B cell (primary cell): ENCODE measurements around the gene HS6ST3. TPM values are rescaled to one million over a fixed set of nuclear protein-coding genes. Genes with fewer than 3 reads are reported as not detected.

ENCODE experiments used
- ATAC-seq: fragments of 200-7000 bp; cut with Tn5 transposase; one replicate; pipeline ENCODE4 v1.10.0; 2021; ENCODE audit warnings: low read depth, mild to moderate bottlenecking, moderate number of reproducible peaks, moderate library complexity
- CTCF ChIA-PET: fragments of 350-600 bp; sonication (Branson Sonifier 250); formaldehyde crosslinking; loops from one replicate; lab custom pipeline; 2021; ENCODE audit warnings: antibody characterized with exemption, inconsistent platforms; lab: Charles Lee
- POLR2A ChIA-PET: fragments of 350-600 bp; sonication (Branson Sonifier 250); formaldehyde crosslinking; loops from one replicate; lab custom pipeline; 2021; ENCODE audit warnings: antibody characterized with exemption; lab: Charles Lee
- DNase-seq: peaks from one replicate; pipeline ENCODE4 v3.0.0; 2013
- H2AFZ ChIP-seq: 2 replicates; pipeline ENCODE4 v1.6.1; 2012; ENCODE audit warnings: mild to moderate bottlenecking, low read depth, low read length; ENCODE audit not compliant: insufficient read depth, poor library complexity, severe bottlenecking
- H3K27ac ChIP-seq, 2 donors: 1 replicate in 1 of 2; 2 replicates in 1 of 2; pipeline ENCODE4 v1.5.1; 2012 to 2013; ENCODE audit warnings: low read length in 2 of 2, mild to moderate bottlenecking in 2 of 2, moderate library complexity in 1 of 2
- H3K27me3 ChIP-seq, 4 experiments: fragments of 200-600 bp in 1 of 4; sonication (generic) in 1 of 4; replicated peaks in 1 of 4; 1 replicate in 2 of 4; 2 replicates in 2 of 4; pipeline versions ENCODE4 v1.6.1 to v1.7.0; 2013 to 2016; ENCODE audit warnings: low read length in 3 of 4, mild to moderate bottlenecking in 2 of 4, mixed read lengths in 1 of 4, moderate library complexity in 1 of 4; ENCODE audit not compliant: insufficient read depth in 4 of 4, control insufficient read depth in 3 of 4; ENCODE audit errors: control extremely low read depth in 1 of 4
- H3K36me3 ChIP-seq, 2 experiments: replicated peaks in 1 of 2; 1 replicate in 1 of 2; 2 replicates in 1 of 2; pipeline versions ENCODE4 v1.6.1 to v1.7.1; 2013; ENCODE audit warnings: low read length in 1 of 2; ENCODE audit not compliant: insufficient read depth in 2 of 2, control insufficient read depth in 1 of 2; ENCODE audit errors: control extremely low read depth in 1 of 2, extremely low read depth in 1 of 2
- H3K4me1 ChIP-seq, 2 donors: fragments of 200-600 bp in 1 of 2; sonication (generic) in 1 of 2; 1 replicate in 1 of 2; 2 replicates in 1 of 2; pipeline versions ENCODE4 v1.5.1 to v1.6.1; 2013 to 2017; ENCODE audit warnings: low read length in 2 of 2; ENCODE audit not compliant: control insufficient read depth in 2 of 2, insufficient read depth in 2 of 2
- H3K4me2 ChIP-seq: replicated peaks from 2 replicates; pipeline ENCODE3; 2012; ENCODE audit warnings: mild to moderate bottlenecking, low read depth, low read length; ENCODE audit not compliant: poor library complexity, severe bottlenecking
- H3K4me3 ChIP-seq, 5 experiments: fragments of 200-600 bp in 1 of 5; sonication (generic) in 1 of 5; 1 replicate in 3 of 5; 2 replicates in 2 of 5; pipeline versions ENCODE4 v1.5.1 to v1.7.0; 2011 to 2016; ENCODE audit warnings: low read length in 4 of 5, mild to moderate bottlenecking in 4 of 5, low read depth in 2 of 5, control low read depth in 1 of 5, moderate library complexity in 1 of 5; ENCODE audit not compliant: insufficient read depth in 1 of 5; ENCODE audit errors: control extremely low read depth in 1 of 5, extremely low read depth in 1 of 5
- H3K79me2 ChIP-seq: fragments of 200-600 bp; sonication (generic); one replicate; pipeline ENCODE4 v1.6.0; 2016; ENCODE audit warnings: low read length; ENCODE audit not compliant: control insufficient read depth, insufficient read depth
- H3K9ac ChIP-seq: fragments of 200-600 bp; sonication (generic); 2 replicates; pipeline ENCODE4 v1.6.1; 2017; ENCODE audit warnings: mild to moderate bottlenecking, low read length, moderate library complexity
- H3K9me3 ChIP-seq, 3 donors: one replicate each; pipeline versions ENCODE4 v1.6.1 to v1.7.1; 2013; ENCODE audit warnings: low read length in 2 of 3; ENCODE audit not compliant: control insufficient read depth in 2 of 3, insufficient read depth in 1 of 3; ENCODE audit errors: control extremely low read depth in 1 of 3
- H4K20me1 ChIP-seq: 2 replicates; pipeline ENCODE4 v1.6.0; 2012; ENCODE audit warnings: mild to moderate bottlenecking, low read length; ENCODE audit not compliant: insufficient read depth, control insufficient read depth, poor library complexity, severe bottlenecking
- H3K27ac Mint-ChIP-seq: one replicate; pipeline ENCODE4 v1.8.0; 2021; ENCODE audit warnings: mixed read lengths
- H3K27me3 Mint-ChIP-seq: one replicate; pipeline ENCODE4 v1.8.0; 2021; ENCODE audit warnings: mixed read lengths
- H3K4me1 Mint-ChIP-seq: one replicate; pipeline ENCODE4 v1.8.0; 2021; ENCODE audit warnings: mixed read lengths
- H3K4me3 Mint-ChIP-seq: one replicate; pipeline ENCODE4 v1.8.0; 2021; ENCODE audit warnings: mixed read lengths
- H3K9me3 Mint-ChIP-seq: one replicate; pipeline ENCODE4 v1.8.0; 2022; ENCODE audit warnings: mixed read lengths; ENCODE audit not compliant: insufficient read depth
- CTCF ChIP-seq: fragments of 200-600 bp; IDR thresholded peaks from one replicate; pipeline ENCODE4 v1.8.0; 2022; ENCODE audit warnings: antibody characterized with exemption, mild to moderate bottlenecking
- EZH2 ChIP-seq: IDR thresholded peaks from 2 replicates; pipeline ENCODE4 v1.6.1; 2012; ENCODE audit warnings: borderline replicate concordance, low read depth, mild to moderate bottlenecking, moderate library complexity, low read length; ENCODE audit not compliant: insufficient read depth, poor library complexity, severe bottlenecking
- WGBS: methylation state at CpG from one replicate; pipeline ENCODE4 v1.1.5; 2013; ENCODE audit warnings: missing lambda C conversion rate; ENCODE audit not compliant: insufficient coverage; 5-methylcytosine and 5-hydroxymethylcytosine counted together
- intact Hi-C: fragments of 100-400 bp; cut with micrococcal nuclease; formaldehyde crosslinking; loops from one replicate; pipeline ENCODE4 v1.10.0; 2022
- polyA plus RNA-seq: library from polyadenylated mRNA; depleted of rRNA; stranded (reverse); fragments of >200 nt; gene quantifications from 2 replicates; pipeline ENCODE4 v1.2.3, GENCODE V29; 2012
- total RNA-seq, 2 donors: library from RNA; stranded (reverse); fragments of 120-200 nt in 1 of 2; gene quantifications; 1 replicate in 1 of 2; 2 replicates in 1 of 2; pipeline versions ENCODE4 v1.2.3 to v1.2.4, GENCODE V29; 2013 to 2022

The HS6ST3 gene
- total and polyA plus RNA-seq, 2 donors (not counting 1 experiment from before 2014, with no cell fraction given), result not detected

- ATAC-seq (no peak), DNase-seq (no peak)
- ChIA-PET CTCF (no interaction called here), POLR2A (no interaction called here)
- Histone ChIP-seq H3K27ac (no peak overlapping the region), H3K4me2 (no peak overlapping the region), H3K9me3 (no peaks in the 10 kb centered on the region), H2AFZ (no peak overlapping the region), H3K27me3 (no peaks in the 10 kb centered on the region), H3K36me3 (no peaks in the 10 kb centered on the region), H3K79me2 (no peaks in the 10 kb centered on the region), H3K4me3 (no peak overlapping the region), H3K9ac (no peak overlapping the region), H4K20me1 (no peaks in the 10 kb centered on the region), H3K4me1 (no peaks in the 10 kb centered on the region)
- intact Hi-C loops, result no loop called here
- Mint-ChIP-seq H3K9me3 (no peaks in the 10 kb centered on the region), H3K4me1 (no peaks in the 10 kb centered on the region), H3K4me3 (no peak overlapping the region), H3K27me3 (no peaks in the 10 kb centered on the region), H3K27ac (no peak overlapping the region)
- no peak for TF ChIP-seq CTCF
- no peak for TF ChIP-seq EZH2
- WGBS, result no CpG with 5 or more reads among the region's 1 CpG
These were observed 595.0 kb downstream of the HS6ST3 start for GRCh38 chr13:96684907-96685306.

GRCh38 chr13:96686286-96686685 lies 596.4 kb downstream of the HS6ST3 start:
- no peak for DNase-seq
- no peaks in the 10 kb centered on the region for H3K9me3 ChIP-seq
- Mint-ChIP-seq H3K4me1 (no peaks in the 10 kb centered on the region), H3K9me3 (no peaks in the 10 kb centered on the region), H3K27ac (no peak overlapping the region), H3K4me3 (no peak overlapping the region), H3K27me3 (no peaks in the 10 kb centered on the region)
- H3K9ac ChIP-seq, result no peak overlapping the region
- no peak overlapping the region for H3K27ac ChIP-seq
- ATAC-seq, result no peak
- no peaks in the 10 kb centered on the region for H3K79me2 ChIP-seq
- no peaks in the 10 kb centered on the region for H3K4me1 ChIP-seq
- H4K20me1 ChIP-seq, result no peaks in the 10 kb centered on the region
- CTCF ChIA-PET, result no interaction called here
- WGBS, result no CpG with 5 or more reads among the region's 2 CpGs
- no peaks in the 10 kb centered on the region for H3K27me3 ChIP-seq
- H3K36me3 ChIP-seq, result no peaks in the 10 kb centered on the region
- no peak overlapping the region for H3K4me2 ChIP-seq
- no peak overlapping the region for H2AFZ ChIP-seq
- intact Hi-C loops, result no loop called here
- no peak for TF ChIP-seq EZH2
- TF ChIP-seq CTCF, result no peak
- no peak overlapping the region for H3K4me3 ChIP-seq
- POLR2A ChIA-PET, result no interaction called here
